A549 (cell line): ENCODE measurements around the gene CCDC187.

Experiments used
- CEBPB ChIP-seq, 2 experiments: fragments of >200 bp in 1 of 2; sonication (Bioruptor Twin) in 1 of 2; formaldehyde crosslinking in 1 of 2; IDR thresholded peaks; 2 replicates each; pipeline ENCODE4 v1.6.1; 2012 to 2016
- CHD2 ChIP-seq: fragments of 150-350 bp; IDR thresholded peaks from 2 replicates; pipeline ENCODE4 v1.6.1; 2014; ENCODE audit warnings: low read length; ENCODE audit not compliant: partially characterized antibody
- CHD4 ChIP-seq: fragments of 200-600 bp; sonication (generic); IDR thresholded peaks from 2 replicates; pipeline ENCODE4 v1.6.1; 2016; ENCODE audit warnings: antibody characterized with exemption, mild to moderate bottlenecking, borderline replicate concordance
- FOSL2 ChIP-seq, 2 experiments: fragments of 450-650 bp in 1 of 2; fragments of >200 bp in 1 of 2; sonication (Bioruptor Twin) in 1 of 2; formaldehyde crosslinking; IDR thresholded peaks; 2 replicates each; pipeline versions ENCODE4 v1.5.0 to v1.6.1; 2016 to 2020; ENCODE audit warnings: mild to moderate bottlenecking in 1 of 2, moderate library complexity in 1 of 2
- HDAC2 ChIP-seq: fragments of 200-600 bp; sonication (generic); IDR thresholded peaks from 2 replicates; pipeline ENCODE4 v1.6.1; 2016
- NR3C1 ChIP-seq: fragments of >200 bp; sonication (Bioruptor Twin); formaldehyde crosslinking; IDR thresholded peaks from 3 replicates; pipeline ENCODE4 v1.6.1; 2017
- POLR2A ChIP-seq: IDR thresholded peaks from 2 replicates; pipeline ENCODE4 v1.6.1; 2012; ENCODE audit warnings: mild to moderate bottlenecking, low read length
- RAD21 ChIP-seq, 2 experiments: fragments of >200 bp in 1 of 2; sonication (Bioruptor Twin) in 1 of 2; formaldehyde crosslinking in 1 of 2; IDR thresholded peaks in 1 of 2; conservative IDR thresholded peaks in 1 of 2; 2 replicates in 1 of 2; 3 replicates in 1 of 2; pipeline ENCODE4 v1.6.1; 2012 to 2018; ENCODE audit warnings: inconsistent platforms in 1 of 2
- TF ChIP-seq, protein P1 (sequence below): fragments of >200 bp; sonication (Bioruptor Twin); formaldehyde crosslinking; IDR thresholded peaks from 3 replicates; pipeline ENCODE4 v1.6.1; 2016
- TF ChIP-seq, protein P2 (sequence below): fragments of >200 bp; sonication (Bioruptor Twin); formaldehyde crosslinking; IDR thresholded peaks from 3 replicates; pipeline ENCODE4 v1.5.1; 2016
- TF ChIP-seq, protein P3 (sequence below): fragments of 200-600 bp; sonication (generic); IDR thresholded peaks from 2 replicates; pipeline ENCODE4 v1.6.1; 2016; ENCODE audit warnings: antibody characterized with exemption, mild to moderate bottlenecking, moderate library complexity

DNA sequence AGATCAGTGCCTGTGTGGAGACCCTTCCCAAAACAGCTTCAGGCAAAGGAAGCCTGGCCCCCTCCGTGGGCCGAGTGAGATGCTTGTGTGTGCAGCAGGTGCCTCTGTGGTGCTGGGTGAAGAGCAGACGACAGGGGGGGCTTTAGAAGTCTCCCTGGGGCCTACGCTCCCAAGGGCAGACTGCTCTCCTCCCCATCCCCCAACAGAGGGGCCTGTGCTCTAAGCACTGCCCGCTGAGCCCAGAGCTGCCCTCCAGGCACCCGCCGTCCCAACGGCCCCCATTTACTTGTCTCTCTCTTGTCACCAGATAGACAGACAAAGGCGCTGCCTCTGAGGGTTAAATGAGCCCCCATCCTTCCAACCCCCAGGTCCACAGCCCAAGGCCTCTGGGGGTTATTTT, 96.3 kb downstream of the CCDC187 start:
- TF ChIP-seq, protein P1, sequence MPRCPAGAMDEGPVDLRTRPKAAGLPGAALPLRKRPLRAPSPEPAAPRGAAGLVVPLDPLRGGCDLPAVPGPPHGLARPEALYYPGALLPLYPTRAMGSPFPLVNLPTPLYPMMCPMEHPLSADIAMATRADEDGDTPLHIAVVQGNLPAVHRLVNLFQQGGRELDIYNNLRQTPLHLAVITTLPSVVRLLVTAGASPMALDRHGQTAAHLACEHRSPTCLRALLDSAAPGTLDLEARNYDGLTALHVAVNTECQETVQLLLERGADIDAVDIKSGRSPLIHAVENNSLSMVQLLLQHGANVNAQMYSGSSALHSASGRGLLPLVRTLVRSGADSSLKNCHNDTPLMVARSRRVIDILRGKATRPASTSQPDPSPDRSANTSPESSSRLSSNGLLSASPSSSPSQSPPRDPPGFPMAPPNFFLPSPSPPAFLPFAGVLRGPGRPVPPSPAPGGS = no peak
- TF ChIP-seq POLR2A (no peak), CHD2 (no peak), HDAC2 (no peak), FOSL2 (IDR thresholded peaks at IDR 0.05) (no peak), FOSL2 (CRISPR knock-in tag; IDR thresholded peaks at IDR 0.05) (no peak), CHD4 (no peak), NR3C1 (no peak), RAD21 (conservative IDR thresholded peaks at IDR 0.05 in 1 of 2, IDR thresholded peaks at IDR 0.05 in 1 of 2) (no peak), CEBPB (IDR thresholded peaks at IDR 0.05) (no peak)
- TF ChIP-seq, protein P2, sequence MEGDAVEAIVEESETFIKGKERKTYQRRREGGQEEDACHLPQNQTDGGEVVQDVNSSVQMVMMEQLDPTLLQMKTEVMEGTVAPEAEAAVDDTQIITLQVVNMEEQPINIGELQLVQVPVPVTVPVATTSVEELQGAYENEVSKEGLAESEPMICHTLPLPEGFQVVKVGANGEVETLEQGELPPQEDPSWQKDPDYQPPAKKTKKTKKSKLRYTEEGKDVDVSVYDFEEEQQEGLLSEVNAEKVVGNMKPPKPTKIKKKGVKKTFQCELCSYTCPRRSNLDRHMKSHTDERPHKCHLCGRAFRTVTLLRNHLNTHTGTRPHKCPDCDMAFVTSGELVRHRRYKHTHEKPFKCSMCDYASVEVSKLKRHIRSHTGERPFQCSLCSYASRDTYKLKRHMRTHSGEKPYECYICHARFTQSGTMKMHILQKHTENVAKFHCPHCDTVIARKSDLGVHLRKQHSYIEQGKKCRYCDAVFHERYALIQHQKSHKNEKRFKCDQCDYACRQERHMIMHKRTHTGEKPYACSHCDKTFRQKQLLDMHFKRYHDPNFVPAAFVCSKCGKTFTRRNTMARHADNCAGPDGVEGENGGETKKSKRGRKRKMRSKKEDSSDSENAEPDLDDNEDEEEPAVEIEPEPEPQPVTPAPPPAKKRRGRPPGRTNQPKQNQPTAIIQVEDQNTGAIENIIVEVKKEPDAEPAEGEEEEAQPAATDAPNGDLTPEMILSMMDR = no peak
- TF ChIP-seq, protein P3, sequence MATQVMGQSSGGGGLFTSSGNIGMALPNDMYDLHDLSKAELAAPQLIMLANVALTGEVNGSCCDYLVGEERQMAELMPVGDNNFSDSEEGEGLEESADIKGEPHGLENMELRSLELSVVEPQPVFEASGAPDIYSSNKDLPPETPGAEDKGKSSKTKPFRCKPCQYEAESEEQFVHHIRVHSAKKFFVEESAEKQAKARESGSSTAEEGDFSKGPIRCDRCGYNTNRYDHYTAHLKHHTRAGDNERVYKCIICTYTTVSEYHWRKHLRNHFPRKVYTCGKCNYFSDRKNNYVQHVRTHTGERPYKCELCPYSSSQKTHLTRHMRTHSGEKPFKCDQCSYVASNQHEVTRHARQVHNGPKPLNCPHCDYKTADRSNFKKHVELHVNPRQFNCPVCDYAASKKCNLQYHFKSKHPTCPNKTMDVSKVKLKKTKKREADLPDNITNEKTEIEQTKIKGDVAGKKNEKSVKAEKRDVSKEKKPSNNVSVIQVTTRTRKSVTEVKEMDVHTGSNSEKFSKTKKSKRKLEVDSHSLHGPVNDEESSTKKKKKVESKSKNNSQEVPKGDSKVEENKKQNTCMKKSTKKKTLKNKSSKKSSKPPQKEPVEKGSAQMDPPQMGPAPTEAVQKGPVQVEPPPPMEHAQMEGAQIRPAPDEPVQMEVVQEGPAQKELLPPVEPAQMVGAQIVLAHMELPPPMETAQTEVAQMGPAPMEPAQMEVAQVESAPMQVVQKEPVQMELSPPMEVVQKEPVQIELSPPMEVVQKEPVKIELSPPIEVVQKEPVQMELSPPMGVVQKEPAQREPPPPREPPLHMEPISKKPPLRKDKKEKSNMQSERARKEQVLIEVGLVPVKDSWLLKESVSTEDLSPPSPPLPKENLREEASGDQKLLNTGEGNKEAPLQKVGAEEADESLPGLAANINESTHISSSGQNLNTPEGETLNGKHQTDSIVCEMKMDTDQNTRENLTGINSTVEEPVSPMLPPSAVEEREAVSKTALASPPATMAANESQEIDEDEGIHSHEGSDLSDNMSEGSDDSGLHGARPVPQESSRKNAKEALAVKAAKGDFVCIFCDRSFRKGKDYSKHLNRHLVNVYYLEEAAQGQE = no peak
